Calu3 (cell line): Measurements from ENCODE around the gene SERPINA5. TPM values are rescaled to one million over a fixed set of nuclear protein-coding genes. Genes with fewer than 3 reads are reported as not detected.

Experiments
- BruUV-seq: library from RNA; stranded (reverse); fragments of 400-500 nt; replicated peaks from 2 replicates; lab custom pipeline; 2021; lab: Mats Ljungman, UMichigan
- CTCF ChIA-PET: fragments of 300-600 bp; sonication (Branson Sonifier 250); formaldehyde crosslinking; loops from one replicate; lab custom pipeline; 2022; ENCODE audit warnings: antibody characterized with exemption; lab: Charles Lee
- DNase-seq: peaks from one replicate; pipeline ENCODE4 v3.0.0; 2022
- H3K27ac Mint-ChIP-seq: one replicate; pipeline ENCODE4 v1.8.0; 2022; ENCODE audit warnings: mixed read lengths; ENCODE audit not compliant: unreplicated experiment
- H3K27me3 Mint-ChIP-seq: one replicate; pipeline ENCODE4 v1.8.0; 2022; ENCODE audit warnings: mixed read lengths; ENCODE audit not compliant: unreplicated experiment
- H3K36me3 Mint-ChIP-seq: one replicate; pipeline ENCODE4 v1.8.0; 2022; ENCODE audit warnings: mild to moderate bottlenecking, moderate library complexity, mixed read lengths; ENCODE audit not compliant: insufficient read depth, unreplicated experiment
- H3K4me1 Mint-ChIP-seq: one replicate; pipeline ENCODE4 v1.8.0; 2022; ENCODE audit warnings: mild to moderate bottlenecking, low read depth, mixed read lengths; ENCODE audit not compliant: unreplicated experiment
- H3K4me3 Mint-ChIP-seq: one replicate; pipeline ENCODE4 v1.8.0; 2022; ENCODE audit warnings: mild to moderate bottlenecking, low read depth, moderate library complexity, mixed read lengths; ENCODE audit not compliant: unreplicated experiment
- H3K9me3 Mint-ChIP-seq: one replicate; pipeline ENCODE4 v1.8.0; 2022; ENCODE audit warnings: low read depth, mixed read lengths; ENCODE audit not compliant: unreplicated experiment
- CTCF ChIP-seq: fragments of 200-600 bp; IDR thresholded peaks from one replicate; pipeline ENCODE4 v1.8.0; 2022; ENCODE audit warnings: antibody characterized with exemption; ENCODE audit not compliant: unreplicated experiment
- intact Hi-C: fragments of 100-400 bp; cut with micrococcal nuclease; formaldehyde crosslinking; loops from one replicate; pipeline ENCODE4 v1.10.0; 2022; ENCODE audit not compliant: unreplicated experiment
- total RNA-seq: library from RNA; stranded (reverse); gene quantifications from 2 replicates; pipeline ENCODE4 v1.2.3, GENCODE V29; 2022

Gene SERPINA5
- total RNA-seq, 1 experiment from 2014 or later, result 20.7 TPM

GRCh38 chr14:94619297-94619696 lies 38.1 kb downstream of the SERPINA5 start:
- CTCF ChIA-PET, result no interaction called here
- H3K4me1 Mint-ChIP-seq, result peaks cover 59% of the 10 kb centered on the region
- H3K9me3 Mint-ChIP-seq, result peaks cover 6% of the 10 kb centered on the region
- no peaks in the 10 kb centered on the region for H3K36me3 Mint-ChIP-seq
- no peak overlapping the region for H3K27ac Mint-ChIP-seq
- BruUV-seq, result no TSS peak
- H3K27me3 Mint-ChIP-seq, result no peaks in the 10 kb centered on the region
- TF ChIP-seq CTCF, result no peak
- no peak for DNase-seq
- peak overlapping the region; percentile 77 for H3K4me3 Mint-ChIP-seq
- intact Hi-C loops, result loop anchor here (10.0 kb wide), 1 partner anchor 184 kb away; no protein-coding TSS in a partner anchor

DNA sequence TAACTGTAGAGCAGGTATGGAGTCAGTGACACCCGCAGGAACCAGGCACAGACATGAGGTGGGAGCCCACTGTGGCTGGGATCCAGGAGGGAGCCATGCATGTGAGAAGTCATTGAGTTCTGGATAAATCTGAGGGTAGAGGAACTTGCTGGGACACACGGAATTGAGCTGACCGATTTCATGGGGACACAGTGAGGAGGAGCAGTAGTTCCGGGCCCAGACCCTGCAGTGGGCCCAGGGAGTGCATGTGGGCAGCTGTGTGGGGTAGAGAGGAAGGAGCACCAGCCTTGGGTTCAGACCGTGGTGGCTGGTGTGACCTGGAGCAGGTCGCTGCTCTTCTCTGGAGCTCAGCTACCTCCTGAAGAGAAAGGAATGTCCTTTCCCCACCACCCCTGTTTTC lies 39.4 kb downstream of the SERPINA5 start:
- intact Hi-C loops, result no loop called here
- H3K27me3 Mint-ChIP-seq, result no peaks in the 10 kb centered on the region
- no TSS peak for BruUV-seq
- H3K9me3 Mint-ChIP-seq, result peaks cover 6% of the 10 kb centered on the region
- no peaks in the 10 kb centered on the region for H3K36me3 Mint-ChIP-seq
- no peak for TF ChIP-seq CTCF
- H3K27ac Mint-ChIP-seq, result no peak overlapping the region
- CTCF ChIA-PET, result no interaction called here
- peak overlapping the region; percentile 35 for H3K4me3 Mint-ChIP-seq
- peaks cover 59% of the 10 kb centered on the region for H3K4me1 Mint-ChIP-seq
- DNase-seq, result no peak

GRCh38 chr14:94621358-94622134 lies 40.3 kb downstream of the SERPINA5 start:
- Mint-ChIP-seq H3K27ac (no peak overlapping the region), H3K4me3 (peak overlapping the region; percentile 45), H3K36me3 (no peaks in the 10 kb centered on the region), H3K4me1 (peaks cover 52% of the 10 kb centered on the region), H3K9me3 (peaks cover 6% of the 10 kb centered on the region), H3K27me3 (no peaks in the 10 kb centered on the region)
- BruUV-seq, result no TSS peak
- intact Hi-C loops, result no loop called here
- TF ChIP-seq CTCF, result no peak
- DNase-seq, result no peak
- CTCF ChIA-PET, result no interaction called here

DNA sequence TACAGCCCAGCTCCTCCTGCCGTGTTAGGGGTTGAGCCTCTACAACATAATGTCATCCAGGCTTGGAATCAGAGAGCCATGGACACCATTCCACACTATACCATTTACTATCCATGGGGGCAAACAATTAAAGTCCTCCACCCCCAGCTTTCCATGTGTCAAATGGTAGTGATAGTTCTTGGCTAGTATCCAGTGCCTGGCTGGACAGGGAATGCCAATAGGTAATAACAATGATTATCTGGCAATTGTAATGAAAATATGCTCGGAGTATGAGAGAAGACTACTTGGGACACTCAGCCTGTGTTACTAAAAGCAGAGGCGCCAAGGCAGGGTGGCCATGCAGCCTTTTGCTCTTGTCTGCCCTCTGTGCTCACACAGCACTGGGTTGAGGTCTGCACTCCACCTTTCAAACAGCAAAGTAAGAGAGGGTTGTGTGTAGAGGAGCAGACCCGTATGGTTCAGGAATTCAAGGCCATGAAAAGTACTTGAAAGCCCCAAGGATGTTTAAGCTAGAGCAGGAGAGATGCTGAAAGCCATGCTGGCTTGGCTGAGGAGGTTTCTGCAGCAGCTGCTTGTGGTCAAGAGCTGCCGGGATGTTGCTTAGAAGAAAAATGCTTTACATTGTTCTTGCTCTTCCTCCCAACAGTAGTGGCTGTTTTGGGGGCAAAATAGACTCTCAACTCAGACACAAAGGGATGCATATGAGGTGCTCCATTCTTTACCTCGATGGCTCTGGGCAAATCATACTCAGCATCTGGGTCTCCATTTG lies 41.6 kb downstream of the SERPINA5 start:
- peaks cover 4% of the 10 kb centered on the region for H3K9me3 Mint-ChIP-seq
- CTCF ChIA-PET, result no interaction called here

More for the DNA sequence above, 41.6 kb downstream of the SERPINA5 start:
- BruUV-seq, result no TSS peak
- Mint-ChIP-seq H3K27ac (no peak overlapping the region), H3K36me3 (peaks cover 8% of the 10 kb centered on the region), H3K4me1 (peaks cover 43% of the 10 kb centered on the region), H3K4me3 (no peak overlapping the region), H3K27me3 (no peaks in the 10 kb centered on the region)
- intact Hi-C loops, result no loop called here
- no peak for TF ChIP-seq CTCF
- no peak for DNase-seq
